Measurements from ENCODE around the gene ZNF3.

Gene ZNF3

GRCh38 chr7:100119072-100119969 is 37.8 kb upstream of the ZNF3 start, which contains the start of the genes CNPY4 and TAF6:
CNPY4 (plus strand) TSS chr7:100119634; CDS start chr7:100119745, 111 bp downstream.
TAF6 (minus strand) TSS chr7:100119358; CDS start chr7:100114209, 5,149 bp downstream.
- DNase-seq (ENCODE audit: low read depth), result peak; percentile 95
- peak within 1 kb of the TSS; percentile 97 for H3K4me3 ChIP-seq (ENCODE audit: control insufficient read depth, low read depth, low read length)
- TF ChIP-seq CTCF (conservative IDR thresholded peaks at IDR 0.05; ENCODE audit: control insufficient read depth, insufficient read depth, low read depth, low read length), result no peak

- H3K4me3 ChIP-seq (ENCODE audit: control insufficient read depth, low read depth, low read length), result peak overlapping the region; percentile 97
- no peak for DNase-seq (ENCODE audit: low read depth)
Measured at GRCh38 chr7:100118388-100119071, 37.0 kb upstream of the ZNF3 start.

GRCh38 chr7:100115026-100115425 is 33.5 kb upstream of the ZNF3 start:
- no peak for DNase-seq (ENCODE audit: low read depth)
- no peak overlapping the region for H3K4me3 ChIP-seq (ENCODE audit: control insufficient read depth, low read depth, low read length)
- no peak for TF ChIP-seq CTCF (conservative IDR thresholded peaks at IDR 0.05; ENCODE audit: control insufficient read depth, insufficient read depth, low read depth, low read length)

More at GRCh38 chr7:100118388-100119071, 37.0 kb upstream of the ZNF3 start:
- no peak for TF ChIP-seq CTCF (conservative IDR thresholded peaks at IDR 0.05; ENCODE audit: control insufficient read depth, insufficient read depth, low read depth, low read length)

GRCh38 chr7:100111914-100112313 is 30.4 kb upstream of the ZNF3 start:
- no peak for DNase-seq (ENCODE audit: low read depth)
- no peak for TF ChIP-seq CTCF (conservative IDR thresholded peaks at IDR 0.05; ENCODE audit: control insufficient read depth, insufficient read depth, low read depth, low read length)
- H3K4me3 ChIP-seq (ENCODE audit: control insufficient read depth, low read depth, low read length), result no peak overlapping the region

- no peak for DNase-seq (ENCODE audit: low read depth)
- no peak for TF ChIP-seq CTCF (conservative IDR thresholded peaks at IDR 0.05; ENCODE audit: control insufficient read depth, insufficient read depth, low read depth, low read length)
- H3K4me3 ChIP-seq (ENCODE audit: control insufficient read depth, low read depth, low read length), result no peak overlapping the region
Measured at GRCh38 chr7:100111156-100111555, 29.6 kb upstream of the ZNF3 start.

- no peak for DNase-seq (ENCODE audit: low read depth)
- H3K4me3 ChIP-seq (ENCODE audit: control insufficient read depth, low read depth, low read length), result no peak overlapping the region
- TF ChIP-seq CTCF (conservative IDR thresholded peaks at IDR 0.05; ENCODE audit: control insufficient read depth, insufficient read depth, low read depth, low read length), result no peak
Measured at GRCh38 chr7:100109521-100110163, 28.1 kb upstream of the ZNF3 start.

Measured in fibroblast of mammary gland (primary cell).